ENCODE data around the gene BPIFB6.

The BPIFB6 gene, protein sequence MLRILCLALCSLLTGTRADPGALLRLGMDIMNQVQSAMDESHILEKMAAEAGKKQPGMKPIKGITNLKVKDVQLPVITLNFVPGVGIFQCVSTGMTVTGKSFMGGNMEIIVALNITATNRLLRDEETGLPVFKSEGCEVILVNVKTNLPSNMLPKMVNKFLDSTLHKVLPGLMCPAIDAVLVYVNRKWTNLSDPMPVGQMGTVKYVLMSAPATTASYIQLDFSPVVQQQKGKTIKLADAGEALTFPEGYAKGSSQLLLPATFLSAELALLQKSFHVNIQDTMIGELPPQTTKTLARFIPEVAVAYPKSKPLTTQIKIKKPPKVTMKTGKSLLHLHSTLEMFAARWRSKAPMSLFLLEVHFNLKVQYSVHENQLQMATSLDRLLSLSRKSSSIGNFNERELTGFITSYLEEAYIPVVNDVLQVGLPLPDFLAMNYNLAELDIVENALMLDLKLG

DNA sequence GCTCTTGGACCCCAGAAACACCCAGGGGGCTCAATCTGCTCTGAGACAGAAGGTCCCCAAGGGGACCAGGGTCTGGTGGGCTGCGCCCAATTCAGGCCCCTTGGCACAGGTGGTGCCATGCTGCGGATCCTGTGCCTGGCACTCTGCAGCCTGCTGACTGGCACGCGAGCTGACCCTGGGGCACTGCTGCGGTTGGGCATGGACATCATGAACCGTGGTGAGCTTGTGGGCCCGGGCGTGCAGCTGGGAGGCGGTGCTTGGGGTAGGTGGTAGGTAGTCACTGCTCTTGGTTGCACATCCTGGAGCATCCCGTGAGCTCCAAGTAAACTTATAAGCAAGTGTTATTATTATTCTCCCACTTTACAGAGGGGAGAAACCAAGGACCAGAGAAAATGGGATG is at the start of gene BPIFB6:
BPIFB6 (plus strand) TSS at position 118 of the 400 bp plus-strand sequence; CDS start at position 118, 0 bp downstream.
- DNase-seq: no peak

DNA sequence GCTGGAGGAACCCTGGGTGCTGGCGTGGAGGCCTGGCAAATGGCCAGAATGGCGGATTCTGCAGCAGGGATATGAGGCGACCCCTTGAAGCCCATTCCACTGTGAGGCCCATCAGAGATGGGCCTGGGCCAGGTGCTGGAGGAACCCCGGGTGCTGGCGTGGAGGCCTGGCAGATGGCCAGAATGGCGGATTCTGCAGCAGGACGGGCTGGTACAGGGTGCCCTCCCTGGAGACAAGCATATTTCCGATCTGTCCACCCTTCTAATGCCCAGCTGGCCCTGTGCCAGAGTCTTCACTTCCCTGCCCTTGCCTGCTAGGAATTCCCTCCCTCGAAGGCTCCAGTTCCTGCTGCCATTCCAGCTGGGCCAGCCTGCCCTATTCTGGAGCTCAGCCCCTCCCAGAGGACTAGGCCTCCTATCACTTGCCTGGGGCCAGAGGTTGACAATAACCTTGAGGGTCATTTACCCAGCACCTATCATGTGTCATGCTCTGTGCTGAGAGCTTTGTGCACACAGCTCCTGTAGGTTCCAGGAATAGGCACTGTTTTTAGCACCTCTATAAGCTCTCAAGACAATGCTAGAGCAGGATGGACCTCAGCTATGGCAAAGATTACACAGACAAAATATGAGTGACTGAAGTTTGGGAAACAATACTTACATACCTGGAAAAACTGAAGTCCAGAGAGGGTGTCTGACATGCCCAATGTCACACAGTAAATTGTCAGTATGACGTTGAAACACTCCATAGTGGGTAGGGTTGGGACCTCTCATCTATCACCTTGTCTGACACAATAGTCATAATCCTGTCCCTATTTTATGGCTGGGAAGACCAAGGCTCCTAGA is 48.6 kb upstream of the BPIFB6 start:
- no peak for DNase-seq

DNA sequence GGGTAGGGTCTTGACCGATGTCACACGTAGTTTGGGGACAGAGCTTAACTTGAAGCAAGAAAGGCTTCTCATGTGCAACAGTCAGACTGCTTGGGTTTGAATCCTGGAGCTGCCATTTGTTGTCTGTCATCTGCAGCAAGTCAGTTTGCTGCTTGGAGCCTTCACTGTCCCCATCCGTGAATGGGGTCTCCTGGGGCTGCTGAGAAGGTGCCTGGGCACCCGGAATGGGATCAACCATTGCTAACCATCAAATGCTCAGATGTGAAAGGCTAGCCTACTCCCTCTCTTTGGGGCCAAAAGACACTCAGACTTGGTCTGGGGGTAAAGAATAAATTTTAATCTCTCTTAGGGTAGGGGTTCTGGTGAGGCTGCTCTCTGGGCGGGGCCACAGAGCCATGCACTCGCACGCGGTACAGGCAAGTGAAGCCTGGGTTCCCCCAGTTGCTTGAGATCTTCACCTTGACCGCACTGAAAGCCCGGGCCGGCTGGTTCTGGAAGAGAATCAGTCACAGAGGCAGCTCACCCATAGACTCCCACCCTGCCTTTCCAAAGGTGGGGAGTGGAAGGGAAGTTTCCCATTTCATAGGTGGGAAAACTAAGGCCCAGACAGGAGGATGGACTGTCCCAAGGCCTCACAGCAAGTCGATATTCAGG is 47.9 kb upstream of the BPIFB6 start:
- no peak for DNase-seq

DNA sequence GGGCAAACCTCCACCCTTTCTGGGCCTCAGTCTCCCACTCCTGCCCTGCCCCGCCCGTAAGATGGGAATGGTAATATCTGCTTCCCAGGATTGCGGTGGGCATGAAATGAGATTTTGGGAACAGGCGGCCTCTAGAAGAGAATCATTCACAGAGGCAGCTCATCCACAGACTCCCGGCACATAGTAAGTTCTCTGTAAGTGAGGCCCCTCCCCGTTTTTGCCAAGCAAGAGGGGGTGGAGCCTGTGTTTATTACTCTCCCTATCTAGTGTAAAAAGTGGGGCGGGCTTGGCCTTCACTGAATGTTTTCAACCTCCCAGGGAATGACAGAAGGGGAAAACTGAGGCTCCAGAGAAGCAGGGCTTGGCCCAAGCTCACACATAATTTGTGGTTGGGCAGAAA is 47.3 kb upstream of the BPIFB6 start:
- peak; percentile 78 for DNase-seq

DNA sequence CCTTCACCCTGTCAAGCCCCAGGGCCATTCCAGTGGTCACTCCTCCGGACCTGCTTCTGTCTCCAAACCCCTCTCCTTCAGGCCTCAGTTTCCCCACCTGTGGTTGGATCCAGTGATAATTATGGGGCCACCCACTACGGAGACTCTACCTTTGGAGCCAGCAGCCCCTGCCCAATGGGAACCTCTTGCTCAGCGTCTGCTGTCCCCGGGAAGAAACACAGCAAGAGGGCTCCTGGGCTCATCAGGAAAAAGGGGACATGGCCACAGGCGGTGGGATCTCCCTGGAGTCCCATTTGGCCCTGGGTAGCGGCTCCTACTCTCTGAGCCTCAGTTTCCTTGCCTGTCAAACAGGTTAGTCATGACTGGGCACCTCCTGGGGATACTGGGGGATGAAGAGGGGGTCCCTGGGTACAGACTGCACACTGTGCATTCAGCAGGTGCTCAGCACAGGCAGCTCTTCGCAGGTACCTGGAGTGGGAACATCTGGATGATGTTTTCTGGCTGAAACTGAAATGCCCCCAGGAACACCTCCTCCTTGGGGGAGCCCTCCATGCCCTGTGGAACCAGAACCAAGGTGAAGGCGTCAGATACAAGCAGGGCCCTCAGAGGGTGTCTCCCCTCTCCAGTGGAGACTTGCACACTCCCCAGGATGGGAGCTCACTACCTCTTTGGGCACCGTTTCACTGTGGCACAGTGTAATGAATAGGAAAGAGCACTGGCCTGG is 46.7 kb upstream of the BPIFB6 start:
- no peak for DNase-seq

DNA sequence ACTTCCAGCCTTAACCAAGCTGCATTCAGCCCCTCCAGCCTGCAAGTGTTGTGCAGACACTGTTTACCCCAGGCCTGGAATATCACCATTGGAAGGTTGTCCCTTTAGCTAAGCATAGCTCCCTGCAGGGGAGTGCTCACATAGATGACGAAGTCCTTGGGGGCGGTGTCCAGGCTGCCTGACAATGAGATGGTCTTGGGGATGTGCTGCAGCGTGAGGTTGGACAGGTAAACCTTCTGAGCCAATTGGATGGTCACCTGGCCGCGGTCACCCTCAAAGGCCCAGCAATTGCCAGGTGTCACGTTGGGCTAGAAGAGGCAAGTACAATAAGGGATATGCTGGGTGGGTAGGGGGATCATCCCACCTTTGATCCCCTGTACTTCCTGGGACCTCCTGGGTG is 45.9 kb upstream of the BPIFB6 start:
- no peak for DNase-seq

DNA sequence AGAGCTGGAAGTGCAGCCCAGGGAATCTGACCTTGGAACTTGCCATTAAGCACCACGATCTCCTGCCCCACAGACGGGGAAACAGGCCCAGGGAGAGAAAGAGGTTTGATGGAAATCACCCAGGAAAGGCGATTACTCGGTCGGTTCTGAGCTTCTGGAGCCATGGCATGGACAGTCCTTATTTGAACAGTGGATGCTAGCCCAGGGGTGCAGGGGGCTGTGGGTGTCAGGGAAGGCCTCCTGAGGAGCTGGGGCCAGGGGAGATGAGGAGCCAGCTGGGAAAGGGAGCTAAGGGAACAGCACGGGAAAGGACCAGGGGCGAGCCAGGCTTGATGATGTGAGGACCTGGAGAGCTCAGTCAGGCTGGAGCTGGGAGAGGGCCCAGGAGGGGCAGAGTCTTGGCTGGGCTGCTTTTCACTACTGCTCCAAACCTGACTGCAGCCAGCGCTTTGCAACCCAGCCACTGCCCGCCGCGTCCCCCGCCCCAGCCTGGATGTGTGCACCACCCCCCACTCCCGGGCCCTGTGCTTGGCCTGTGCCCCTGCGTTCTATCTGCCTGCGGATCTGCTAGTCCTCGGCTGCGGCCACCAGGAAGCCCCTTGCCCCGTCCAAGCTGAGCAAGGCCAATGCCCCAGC is 45.0 kb upstream of the BPIFB6 start:
- DNase-seq: peak; percentile 41

DNA sequence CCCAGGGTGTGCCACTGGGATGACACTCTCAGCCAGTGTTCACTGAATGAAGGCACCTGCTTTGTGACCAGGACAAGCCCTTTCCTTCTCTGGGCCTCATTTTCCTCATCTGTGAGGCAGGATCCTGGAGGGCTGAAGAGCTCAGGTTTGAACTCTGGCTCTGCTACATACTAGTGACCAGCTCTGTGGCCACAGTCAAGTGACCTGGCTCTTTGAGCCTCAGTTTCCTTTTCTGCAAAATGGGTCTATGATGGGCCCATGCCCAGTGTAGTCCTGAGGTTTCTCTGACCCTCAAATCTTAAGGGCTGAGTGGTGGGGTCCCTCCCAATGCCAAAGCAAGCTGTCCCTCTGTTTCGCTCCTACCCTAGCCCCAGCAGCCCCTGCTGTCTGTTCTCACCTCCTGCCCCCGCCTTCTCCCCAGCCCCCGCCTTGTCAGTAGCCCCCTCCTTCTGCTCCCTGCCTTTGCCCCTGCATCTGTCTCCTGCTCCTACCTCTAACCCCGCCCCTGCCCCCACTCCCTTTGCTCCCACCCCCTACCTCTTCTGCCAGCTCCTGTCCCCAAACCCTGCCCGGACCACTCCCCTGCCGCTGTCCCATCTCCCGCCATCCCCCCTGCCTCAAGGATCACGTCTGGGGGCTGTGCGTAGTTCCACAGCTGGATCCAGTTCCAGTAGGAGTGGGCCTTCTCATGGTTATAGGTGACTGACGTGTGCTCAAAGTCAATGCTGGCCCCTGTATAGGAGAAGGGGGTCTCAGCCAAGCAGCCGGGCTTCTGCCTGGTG is 44.2 kb upstream of the BPIFB6 start:
- no peak for DNase-seq

DNA sequence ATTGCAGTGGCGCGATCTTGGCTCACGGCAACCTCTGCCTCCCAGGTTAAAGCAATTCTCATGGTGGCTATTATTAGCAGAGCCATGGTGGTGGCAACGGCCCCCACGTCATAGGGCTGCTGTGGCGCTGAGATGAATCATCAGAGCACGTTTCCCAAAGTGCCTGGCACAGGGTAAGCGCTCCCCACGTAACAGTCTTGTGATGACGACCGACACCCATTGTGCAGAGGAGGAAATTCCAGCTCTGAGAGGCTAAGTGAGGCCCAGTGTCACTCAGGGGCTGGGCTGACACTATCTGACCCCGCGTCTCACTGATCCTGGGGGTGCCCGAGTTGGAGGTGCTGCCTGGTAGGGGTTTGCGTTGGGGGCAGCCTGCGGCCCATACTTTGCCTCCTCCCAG is 43.4 kb upstream of the BPIFB6 start:
- DNase-seq: no peak

DNA sequence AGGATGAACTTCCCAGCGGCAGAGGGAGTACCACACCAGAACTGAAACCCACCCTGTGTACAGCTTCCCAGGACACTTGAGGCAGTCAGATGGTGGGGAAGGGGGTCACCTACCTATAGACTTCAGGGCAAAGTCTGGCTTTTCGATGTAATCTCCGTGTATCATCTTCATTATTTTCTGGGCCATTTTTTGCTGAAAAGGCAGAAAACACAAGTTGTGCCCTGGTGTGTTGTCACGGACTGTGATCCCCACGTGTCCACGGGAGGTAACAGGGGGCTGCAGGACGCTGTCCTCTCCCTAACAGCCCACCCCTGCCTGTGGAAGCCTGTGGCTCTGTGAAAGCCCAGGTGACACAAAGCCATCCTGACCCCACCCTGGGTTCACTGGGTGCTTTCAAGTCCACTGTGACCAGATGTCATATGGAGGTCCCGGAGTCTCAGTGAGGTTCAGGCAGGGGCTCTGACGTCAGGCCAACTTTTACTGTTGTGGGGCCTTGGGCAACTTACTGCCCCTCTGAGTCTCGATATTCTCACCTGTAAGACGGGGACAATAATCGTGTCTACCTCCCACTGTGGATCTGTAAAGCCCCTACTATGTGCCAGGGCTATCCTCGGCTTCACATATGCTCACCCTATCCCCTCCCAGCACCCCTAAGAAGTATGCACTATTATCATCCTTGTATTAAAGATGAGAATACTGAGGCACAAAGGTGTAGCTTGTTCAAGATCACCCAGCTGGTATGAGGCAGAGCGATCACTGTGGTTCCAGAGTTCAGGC is 41.8 kb upstream of the BPIFB6 start:
- no peak for DNase-seq

DNA sequence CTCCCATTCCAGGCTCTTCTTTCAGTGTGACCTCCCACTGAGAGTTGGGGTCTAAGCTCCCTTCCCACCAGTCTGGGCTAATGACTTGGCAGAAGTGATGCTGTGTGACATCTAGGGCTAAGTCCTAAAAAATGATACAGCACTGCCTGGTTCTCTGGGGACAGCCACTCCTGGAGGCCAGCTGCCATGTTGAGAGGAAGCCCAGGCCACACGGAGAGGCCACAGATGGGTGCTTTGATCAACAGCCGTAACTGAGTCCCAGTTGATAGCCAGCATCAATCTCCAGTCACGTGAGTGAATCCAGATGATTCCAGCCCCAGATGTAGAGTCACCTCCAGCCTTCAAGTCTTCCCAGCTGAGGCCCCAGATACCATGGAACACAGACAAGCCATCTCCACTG is 41.0 kb upstream of the BPIFB6 start:
- no peak for DNase-seq

DNA sequence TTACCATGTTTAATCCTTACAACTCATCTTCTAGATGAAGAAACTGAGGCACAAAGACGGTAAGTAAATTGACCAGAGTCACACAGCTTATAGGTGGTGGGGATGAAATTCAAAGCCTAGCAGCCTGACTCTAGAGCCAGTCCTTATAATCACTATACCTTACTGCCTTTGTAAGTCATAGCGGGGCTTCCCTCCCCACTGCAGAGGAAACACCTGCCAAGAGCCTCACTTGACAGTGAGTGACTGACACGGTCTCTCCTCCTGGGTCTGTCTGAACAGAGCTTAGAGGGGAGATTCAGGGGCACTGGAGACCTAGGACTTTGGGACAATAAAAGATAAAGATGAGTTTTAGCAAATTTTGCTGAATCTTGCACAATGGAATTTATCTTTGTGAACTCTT is 40.1 kb upstream of the BPIFB6 start:
- DNase-seq: no peak

DNA sequence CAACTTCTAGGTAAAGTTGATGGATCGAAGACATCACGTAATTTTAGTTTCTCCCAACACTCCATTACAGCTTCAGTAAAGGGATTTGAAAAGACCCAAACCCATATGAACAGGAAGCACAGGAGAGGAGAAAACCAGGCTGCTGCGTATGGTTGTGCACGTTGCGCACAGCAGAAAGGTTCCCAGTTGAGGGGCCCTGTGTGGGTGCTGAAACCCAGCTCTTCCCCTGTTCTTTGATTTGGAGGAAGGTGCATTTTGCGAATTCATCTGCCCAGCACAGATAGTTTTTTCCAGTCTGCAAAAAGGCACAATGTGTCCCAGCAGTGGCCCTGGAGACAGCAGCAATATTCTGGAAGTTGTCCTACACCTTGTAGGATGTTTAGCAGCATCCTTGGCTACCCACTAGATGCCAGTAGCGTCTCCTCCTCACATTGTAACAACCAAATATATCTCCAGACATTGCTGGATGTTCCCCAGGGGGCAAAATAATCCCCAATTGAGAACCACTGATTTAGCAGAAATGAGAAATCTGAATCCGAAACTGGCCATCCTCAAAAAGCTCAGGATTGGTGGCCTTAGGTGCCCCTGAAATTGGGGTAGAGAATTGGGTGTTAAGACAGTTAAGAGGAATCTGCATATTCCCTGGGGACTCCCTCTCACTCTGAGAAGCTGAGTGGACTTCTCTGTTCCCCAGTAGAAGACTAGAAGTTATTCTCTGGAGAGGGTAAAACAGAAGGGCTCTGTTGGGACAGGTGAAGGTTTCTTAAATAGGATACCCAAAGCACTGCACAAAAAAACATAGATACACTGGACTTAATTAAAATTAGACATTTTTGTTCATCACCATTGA is 39.4 kb upstream of the BPIFB6 start:
- no peak for DNase-seq

DNA sequence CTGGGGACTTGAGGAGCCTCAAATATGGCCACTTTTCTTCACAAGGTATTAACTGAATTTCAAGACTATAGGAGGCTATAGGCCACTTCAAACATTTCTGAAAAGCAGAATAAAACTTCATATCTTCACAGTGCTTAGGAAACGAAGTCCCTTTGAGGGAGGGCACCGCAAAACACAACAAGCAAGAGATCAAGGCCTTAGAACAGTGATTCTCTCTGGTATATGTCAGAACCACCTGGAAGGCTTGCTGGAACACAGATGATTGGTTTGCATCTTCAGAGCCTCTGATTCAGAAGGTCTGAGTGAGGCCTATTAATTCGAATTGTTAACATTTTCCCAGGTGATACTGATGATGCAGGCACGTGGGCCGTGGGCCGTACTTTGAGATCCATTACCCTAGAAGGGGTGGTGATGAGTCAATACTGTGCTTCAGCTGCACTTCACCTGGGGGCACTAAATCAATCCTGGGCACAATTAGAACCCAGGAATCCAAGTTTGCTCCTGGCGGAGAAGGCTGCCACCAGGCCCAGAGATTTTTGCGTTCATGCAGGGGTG is 37.9 kb upstream of the BPIFB6 start:
- no peak for DNase-seq

DNA sequence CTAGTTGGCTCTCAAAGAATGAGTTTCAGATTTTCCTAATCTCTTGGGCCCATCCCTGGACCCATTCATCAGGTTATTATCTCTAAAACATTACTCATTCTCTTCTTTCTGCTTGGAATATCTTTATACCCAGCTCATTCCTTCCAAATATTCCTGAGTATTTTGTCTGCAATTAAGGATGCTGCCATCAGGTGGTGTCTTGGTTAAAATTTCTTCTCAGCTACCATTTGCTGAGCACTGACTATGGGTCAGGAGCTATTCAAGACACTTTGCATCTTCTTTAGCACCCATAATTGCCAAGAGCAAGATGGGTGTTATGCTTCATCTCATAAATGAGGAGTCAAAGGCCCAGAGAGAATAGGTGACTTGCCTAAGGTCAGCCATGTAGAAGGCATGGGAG is 35.6 kb upstream of the BPIFB6 start:
- no peak for DNase-seq

DNA sequence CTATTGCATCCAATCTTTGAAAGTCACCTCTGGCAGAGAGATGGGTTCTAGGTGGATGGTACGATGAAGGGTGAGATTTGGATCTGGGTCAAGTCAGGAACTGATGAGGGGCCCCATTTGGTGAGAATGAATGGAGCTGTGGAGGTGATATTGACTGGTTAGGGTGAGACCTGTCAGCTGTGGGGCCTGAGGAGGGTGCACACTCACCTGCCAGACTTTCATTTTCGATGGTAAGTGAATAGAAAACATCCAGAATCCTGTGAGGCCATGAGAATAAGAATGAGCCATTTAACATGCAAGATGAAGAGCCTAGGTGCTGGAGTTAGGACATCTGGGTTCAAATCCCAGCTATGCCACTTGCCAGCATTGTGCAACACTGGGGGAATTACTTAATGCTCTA is 34.0 kb upstream of the BPIFB6 start:
- no peak for DNase-seq

DNA sequence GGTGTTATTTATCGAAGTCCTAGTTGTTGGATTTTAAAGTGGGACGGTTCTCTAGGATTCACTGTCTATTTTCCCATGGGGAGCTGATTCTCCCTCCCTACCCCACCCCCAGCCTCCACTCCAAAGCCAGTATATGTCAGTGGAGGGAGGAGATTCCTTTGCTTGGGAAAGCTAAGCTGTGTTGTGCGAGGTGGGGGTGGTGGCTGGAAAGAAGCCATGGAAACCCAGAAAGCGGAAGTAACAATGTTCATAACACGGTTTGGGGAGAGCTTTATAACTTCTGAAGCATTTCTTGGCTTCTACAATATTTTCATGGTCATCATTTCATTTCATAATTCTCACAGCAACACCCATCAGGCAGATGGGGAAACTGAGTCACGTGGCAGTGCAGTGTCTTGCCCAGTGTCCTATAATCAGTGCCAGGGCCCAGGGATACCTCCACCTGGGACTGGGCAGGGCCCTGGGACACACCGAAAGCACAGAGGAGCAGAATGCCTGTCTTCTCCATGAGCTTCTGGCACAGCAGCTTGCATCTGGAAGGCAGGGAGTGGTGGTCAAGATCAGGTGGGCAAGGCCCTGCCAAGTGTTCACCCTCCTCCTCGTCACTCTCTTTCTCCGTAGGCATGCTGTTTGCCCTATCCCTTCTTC is 31.7 kb upstream of the BPIFB6 start:
- no peak for DNase-seq

DNA sequence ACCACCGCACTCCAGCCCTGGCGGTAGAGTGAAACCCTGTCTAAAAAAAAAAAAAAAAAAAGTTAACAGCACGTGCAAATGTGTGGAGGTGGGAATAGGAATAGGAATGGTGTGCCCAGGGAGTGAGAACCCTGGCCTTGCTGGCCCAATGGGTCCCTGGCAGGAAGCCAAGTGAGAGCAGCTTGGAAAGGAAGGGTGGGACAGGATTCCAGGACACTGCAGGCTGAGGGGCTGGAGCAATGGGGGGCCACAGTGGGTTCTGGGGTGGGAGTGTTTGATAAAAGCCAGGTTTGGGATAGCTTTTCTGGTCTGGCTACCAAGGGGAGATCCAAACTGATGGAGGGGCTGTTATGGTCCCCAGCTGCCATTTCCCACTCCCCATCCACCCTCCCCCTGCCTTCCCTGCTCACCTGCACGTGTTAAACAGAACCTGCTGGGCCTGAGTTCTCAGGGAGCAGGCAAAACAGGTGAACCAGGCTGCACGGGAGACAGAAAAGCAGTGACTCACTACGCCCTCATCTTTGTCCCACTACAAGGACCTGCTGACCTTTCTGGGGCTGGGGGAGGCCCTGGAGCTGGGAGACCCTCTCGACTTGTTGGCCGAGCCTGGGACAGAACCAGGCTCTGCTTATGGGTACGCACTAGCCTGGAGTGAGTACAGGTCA is 30.5 kb upstream of the BPIFB6 start:
- no peak for DNase-seq

Data from midbrain (tissue), 1 donor.